HG02938 (cell line): Measurements from ENCODE around the gene TNRC6B.
"Not testable (repeated sequence)": the region's sequence is repeated elsewhere in the genome, so short reads cannot be mapped to it uniquely, and the experiment has no call there.

Experiments used
- ATAC-seq: cut with Tn5 transposase; IDR thresholded peaks from one replicate; pipeline ENCODE4 v1.9.1; 2021; ENCODE audit warnings: mild to moderate bottlenecking, moderate library complexity; ENCODE audit not compliant: unreplicated experiment

Gene TNRC6B, protein sequence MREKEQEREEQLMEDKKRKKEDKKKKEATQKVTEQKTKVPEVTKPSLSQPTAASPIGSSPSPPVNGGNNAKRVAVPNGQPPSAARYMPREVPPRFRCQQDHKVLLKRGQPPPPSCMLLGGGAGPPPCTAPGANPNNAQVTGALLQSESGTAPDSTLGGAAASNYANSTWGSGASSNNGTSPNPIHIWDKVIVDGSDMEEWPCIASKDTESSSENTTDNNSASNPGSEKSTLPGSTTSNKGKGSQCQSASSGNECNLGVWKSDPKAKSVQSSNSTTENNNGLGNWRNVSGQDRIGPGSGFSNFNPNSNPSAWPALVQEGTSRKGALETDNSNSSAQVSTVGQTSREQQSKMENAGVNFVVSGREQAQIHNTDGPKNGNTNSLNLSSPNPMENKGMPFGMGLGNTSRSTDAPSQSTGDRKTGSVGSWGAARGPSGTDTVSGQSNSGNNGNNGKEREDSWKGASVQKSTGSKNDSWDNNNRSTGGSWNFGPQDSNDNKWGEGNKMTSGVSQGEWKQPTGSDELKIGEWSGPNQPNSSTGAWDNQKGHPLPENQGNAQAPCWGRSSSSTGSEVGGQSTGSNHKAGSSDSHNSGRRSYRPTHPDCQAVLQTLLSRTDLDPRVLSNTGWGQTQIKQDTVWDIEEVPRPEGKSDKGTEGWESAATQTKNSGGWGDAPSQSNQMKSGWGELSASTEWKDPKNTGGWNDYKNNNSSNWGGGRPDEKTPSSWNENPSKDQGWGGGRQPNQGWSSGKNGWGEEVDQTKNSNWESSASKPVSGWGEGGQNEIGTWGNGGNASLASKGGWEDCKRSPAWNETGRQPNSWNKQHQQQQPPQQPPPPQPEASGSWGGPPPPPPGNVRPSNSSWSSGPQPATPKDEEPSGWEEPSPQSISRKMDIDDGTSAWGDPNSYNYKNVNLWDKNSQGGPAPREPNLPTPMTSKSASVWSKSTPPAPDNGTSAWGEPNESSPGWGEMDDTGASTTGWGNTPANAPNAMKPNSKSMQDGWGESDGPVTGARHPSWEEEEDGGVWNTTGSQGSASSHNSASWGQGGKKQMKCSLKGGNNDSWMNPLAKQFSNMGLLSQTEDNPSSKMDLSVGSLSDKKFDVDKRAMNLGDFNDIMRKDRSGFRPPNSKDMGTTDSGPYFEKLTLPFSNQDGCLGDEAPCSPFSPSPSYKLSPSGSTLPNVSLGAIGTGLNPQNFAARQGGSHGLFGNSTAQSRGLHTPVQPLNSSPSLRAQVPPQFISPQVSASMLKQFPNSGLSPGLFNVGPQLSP (N-terminal part only)

DNA sequence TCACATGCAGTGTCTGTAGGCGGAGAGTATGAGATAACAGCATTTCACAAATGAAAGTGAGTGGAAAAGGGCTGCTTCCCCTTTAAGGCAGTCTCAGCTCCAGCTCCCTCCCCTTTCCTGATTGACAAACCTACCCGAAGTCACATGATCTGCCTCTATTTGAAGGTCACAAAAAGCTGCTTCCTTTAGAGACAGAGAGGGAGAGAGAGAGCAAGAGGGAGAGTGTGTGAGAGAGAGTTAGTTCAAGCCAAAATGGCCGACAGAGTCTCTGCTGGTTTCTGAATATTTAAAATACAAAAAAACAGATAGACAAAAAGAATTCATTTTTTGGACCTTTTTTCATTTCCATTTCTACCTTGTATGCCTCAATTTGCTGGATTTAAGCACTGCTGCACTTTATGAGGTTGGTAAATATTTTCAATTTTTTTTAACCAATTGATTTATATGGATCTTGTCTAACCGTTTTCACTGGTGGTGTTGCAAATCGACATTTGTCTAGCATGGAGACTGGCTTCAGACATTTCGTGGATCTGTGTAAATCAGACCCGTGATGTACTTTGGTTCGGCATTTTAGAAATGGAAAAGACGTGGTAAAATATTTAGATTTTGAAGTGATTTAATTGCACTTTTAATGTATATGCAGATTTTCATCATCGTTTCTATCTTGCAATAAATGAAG, at the start of gene TNRC6B:
Gene TNRC6B (plus strand): TSS at position 188 of the 679 bp plus-strand sequence. CDS start 211 bp downstream, at position 399.
- peak; percentile 90 for ATAC-seq

GRCh38 chr22:40128989-40129388, 48.7 kb upstream of the TNRC6B start:
- no peak for ATAC-seq

GRCh38 chr22:40137132-40137531, 40.6 kb upstream of the TNRC6B start:
- no peak for ATAC-seq

- no peak for ATAC-seq
Measured at GRCh38 chr22:40138866-40139265, 38.9 kb upstream of the TNRC6B start.

DNA sequence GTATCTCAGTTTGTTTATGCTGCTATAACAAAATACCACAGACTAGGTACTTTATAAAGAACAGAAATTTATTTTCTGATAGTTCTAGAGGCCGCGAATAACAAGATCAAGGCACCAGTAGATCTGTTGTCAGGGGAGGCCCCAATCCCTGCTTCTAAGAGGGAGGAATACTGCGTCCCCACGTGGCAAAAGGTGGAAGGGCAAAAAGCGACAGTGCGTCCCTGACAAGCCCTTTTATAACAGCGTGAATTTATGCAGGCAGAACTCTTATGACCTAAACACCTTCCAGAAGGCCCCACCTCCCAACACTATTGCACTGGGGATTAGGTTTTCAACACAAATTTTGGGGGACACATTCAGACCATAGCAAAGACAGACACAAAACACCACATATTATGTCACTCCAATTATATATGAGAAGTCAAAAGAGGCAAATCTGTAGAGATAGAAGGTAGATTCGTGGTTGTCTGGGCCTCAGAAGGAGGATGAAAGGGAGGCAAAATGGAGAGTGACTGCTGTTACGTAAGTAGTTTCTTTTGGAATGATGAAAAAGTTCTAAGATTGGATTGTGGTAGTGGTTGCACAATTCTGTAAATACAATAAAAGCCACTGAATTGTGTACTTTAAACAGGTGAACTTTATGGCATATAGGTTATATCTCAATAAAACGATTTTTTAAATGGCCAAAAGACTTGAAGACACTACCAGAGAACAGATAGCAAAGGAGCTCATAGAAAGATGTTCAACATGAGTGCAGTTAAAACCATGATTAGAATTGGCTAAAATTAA, 30.1 kb upstream of the TNRC6B start:
- ATAC-seq: no peak

GRCh38 chr22:40153192-40153591, 24.5 kb upstream of the TNRC6B start:
- no peak for ATAC-seq

DNA sequence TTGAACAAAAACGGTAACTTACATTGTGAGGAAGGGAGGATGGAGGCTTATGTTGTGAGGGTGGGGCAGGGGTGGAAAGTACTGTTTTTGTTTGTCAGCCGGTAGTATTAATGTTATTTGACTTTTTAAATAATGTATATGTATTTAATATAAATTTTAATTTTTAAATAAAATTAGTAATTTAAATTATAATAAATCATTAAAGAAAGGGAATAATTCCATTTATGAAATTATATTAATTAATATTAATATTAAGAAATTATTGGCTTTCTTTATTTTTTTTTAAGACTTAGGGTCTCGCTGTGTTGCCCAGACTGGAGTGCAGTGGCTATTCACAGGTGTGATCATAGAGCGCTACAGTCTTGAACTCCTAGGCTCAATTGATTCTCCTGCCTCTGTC, 24.0 kb upstream of the TNRC6B start:
- no peak for ATAC-seq

- ATAC-seq: no peak
Measured at GRCh38 chr22:40156001-40156516, 21.7 kb upstream of the TNRC6B start.

- ATAC-seq: not testable (repeated sequence)
Measured at GRCh38 chr22:40156682-40157081, 21.0 kb upstream of the TNRC6B start.

DNA sequence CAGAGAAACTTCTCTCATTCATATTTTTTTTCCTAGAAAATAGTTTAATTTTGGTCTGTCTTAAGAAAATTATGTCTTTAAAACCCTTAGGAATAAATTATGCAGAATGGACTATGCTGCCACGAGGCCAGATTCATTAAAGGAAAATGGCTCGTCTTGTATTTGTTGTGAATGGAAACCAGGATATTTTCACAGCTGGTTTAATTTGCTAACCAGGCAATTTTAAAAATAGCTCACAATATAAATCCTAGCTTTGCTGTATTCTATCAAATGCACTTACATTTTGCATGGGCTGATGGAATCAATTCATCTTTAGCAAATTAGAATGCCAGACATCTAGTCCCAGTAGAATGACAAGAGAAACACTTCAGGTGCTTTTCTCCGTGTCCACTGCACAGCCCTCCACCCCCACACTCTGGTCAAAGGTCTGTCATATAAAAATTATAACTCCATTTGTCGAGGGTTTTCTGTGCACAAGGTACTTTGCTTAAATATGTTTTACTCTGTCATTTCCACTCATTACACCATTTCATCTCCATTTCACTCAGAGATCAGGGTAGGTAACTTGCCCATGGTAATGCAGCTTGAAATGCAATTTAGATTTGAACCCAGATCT, 20.3 kb upstream of the TNRC6B start:
- ATAC-seq: no peak

GRCh38 chr22:40161194-40161593, 16.5 kb upstream of the TNRC6B start:
- no peak for ATAC-seq

GRCh38 chr22:40165537-40165936, 12.2 kb upstream of the TNRC6B start:
- ATAC-seq: not testable (repeated sequence)

GRCh38 chr22:40175611-40176244, 2.0 kb upstream of the TNRC6B start:
- ATAC-seq: no peak

GRCh38 chr22:40176921-40177737, 596 bp upstream of the TNRC6B start:
- no peak for ATAC-seq

DNA sequence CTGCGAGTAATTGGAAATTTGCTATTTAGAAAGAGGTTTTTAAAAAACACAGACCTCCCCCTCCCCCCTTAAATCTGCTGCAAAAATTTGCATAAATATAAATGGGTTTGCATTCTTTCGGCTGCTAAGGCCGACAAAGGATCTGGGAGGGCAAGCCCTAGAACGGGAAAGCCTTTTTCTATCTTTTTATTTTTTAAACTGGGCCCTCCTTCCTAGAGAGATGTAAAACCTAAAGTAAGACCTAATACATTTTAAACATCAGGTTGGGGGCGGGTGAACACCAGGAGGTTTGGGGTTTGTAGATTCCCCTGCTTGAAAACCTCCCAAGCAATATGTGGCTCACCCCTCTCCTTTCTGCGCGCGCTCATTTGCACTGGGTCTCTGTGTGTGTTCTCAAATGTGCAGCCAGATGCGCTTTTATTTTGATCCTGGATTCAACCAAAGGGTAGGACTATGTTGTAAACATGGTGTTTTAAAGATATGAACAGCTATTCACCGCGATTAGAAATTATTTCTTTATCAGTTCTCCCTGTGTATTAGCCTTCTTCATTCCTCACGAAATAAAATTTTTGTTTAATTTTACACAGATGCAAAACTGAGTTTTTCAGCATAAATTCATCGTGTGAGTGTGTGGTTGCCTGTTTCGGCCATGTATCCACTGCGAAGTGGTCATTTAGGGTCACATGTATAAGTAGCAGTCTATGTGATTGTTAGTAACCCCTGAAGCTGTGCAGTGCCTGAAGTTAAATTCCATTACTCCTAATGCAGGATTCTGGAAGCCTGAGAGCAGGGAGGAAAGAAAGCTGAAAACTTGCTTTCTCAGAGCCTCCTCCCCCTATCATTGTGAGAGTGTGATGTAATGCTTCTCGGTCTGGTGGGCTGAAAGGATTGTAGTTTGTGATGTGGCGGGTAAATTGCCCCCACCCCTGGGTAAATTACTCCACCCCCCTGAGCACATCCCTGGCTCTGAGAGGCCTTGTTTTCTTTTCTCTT, 988 bp downstream of the TNRC6B start:
- ATAC-seq: no peak

DNA sequence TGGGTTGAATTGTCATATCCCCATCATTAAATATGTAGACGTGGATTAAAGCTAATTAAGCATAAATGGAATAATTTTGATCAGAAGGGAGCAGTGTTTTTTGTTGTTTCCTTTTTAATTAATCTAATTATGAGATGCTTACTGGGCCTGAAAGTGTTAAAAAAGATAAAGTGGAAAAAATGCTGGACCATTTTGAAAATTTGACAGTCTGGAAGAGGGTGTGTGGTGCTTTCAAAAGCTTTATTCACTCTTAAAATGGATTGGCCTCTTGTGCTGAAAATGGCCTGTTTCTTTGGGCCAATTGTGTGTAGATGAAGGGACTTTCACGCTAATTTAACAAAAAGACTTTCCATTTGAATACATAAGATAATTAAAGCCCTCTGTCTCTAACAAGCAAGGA, 1.8 kb downstream of the TNRC6B start:
- ATAC-seq: no peak

- no peak for ATAC-seq
Measured at GRCh38 chr22:40180403-40180802, 2.7 kb downstream of the TNRC6B start.
